ENCODE data around the gene SIAH1.

GRCh38 chr16:48310908-48311641, 74.1 kb downstream of the SIAH1 start:
- TF ChIP-seq CTCF (IDR thresholded peaks at IDR 0.05), result no peak
- no peak for TF ChIP-seq POLR2A (IDR thresholded peaks at IDR 0.05)
- no peak for TF ChIP-seq POLR2AphosphoS5 (IDR thresholded peaks at IDR 0.05)
